Mucosa of stomach (tissue), 1 donor: ENCODE data around the gene TAB2.

Experiments
- H3K27me3 ChIP-seq: one replicate; pipeline ENCODE4 v1.7.0; 2013; ENCODE audit warnings: mild to moderate bottlenecking, low read length; ENCODE audit not compliant: control insufficient read depth, insufficient read depth
- H3K36me3 ChIP-seq: one replicate; pipeline ENCODE4 v1.7.0; 2013; ENCODE audit warnings: low read length; ENCODE audit not compliant: control insufficient read depth, insufficient read depth
- H3K4me1 ChIP-seq: one replicate; pipeline ENCODE4 v1.7.0; 2013; ENCODE audit warnings: mild to moderate bottlenecking, low read length; ENCODE audit not compliant: control insufficient read depth, insufficient read depth
- H3K4me3 ChIP-seq: one replicate; pipeline ENCODE4 v1.7.0; 2013; ENCODE audit warnings: low read length
- H3K9ac ChIP-seq: one replicate; pipeline ENCODE4 v1.7.0; 2013; ENCODE audit warnings: mild to moderate bottlenecking, low read length, moderate library complexity
- H3K9me3 ChIP-seq: one replicate; pipeline ENCODE4 v1.7.0; 2013; ENCODE audit warnings: mild to moderate bottlenecking, low read length, moderate library complexity; ENCODE audit not compliant: control insufficient read depth
- donor health status: Pancreatic carcinoma.

Gene TAB2

GRCh38 chr6:149317644-149318571 lies at the start of gene TAB2:
Gene TAB2 (plus strand): TSS chr6:149317712. CDS start chr6:149369998, 52,286 bp downstream.
- Histone ChIP-seq H3K9ac (peak within 1 kb of the TSS; percentile 78), H3K9me3 (no peaks in the 10 kb centered on the region), H3K27me3 (peaks cover 5% of the 10 kb centered on the region), H3K36me3 (no peaks in the 10 kb centered on the region), H3K4me1 (no peaks in the 10 kb centered on the region), H3K4me3 (peak within 1 kb of the TSS; percentile 43)

GRCh38 chr6:149268146-149268545 lies 49.4 kb upstream of the TAB2 start:
- Histone ChIP-seq H3K4me3 (no peak overlapping the region), H3K27me3 (no peaks in the 10 kb centered on the region), H3K4me1 (no peaks in the 10 kb centered on the region), H3K9me3 (no peaks in the 10 kb centered on the region), H3K9ac (no peak overlapping the region), H3K36me3 (no peaks in the 10 kb centered on the region)

DNA sequence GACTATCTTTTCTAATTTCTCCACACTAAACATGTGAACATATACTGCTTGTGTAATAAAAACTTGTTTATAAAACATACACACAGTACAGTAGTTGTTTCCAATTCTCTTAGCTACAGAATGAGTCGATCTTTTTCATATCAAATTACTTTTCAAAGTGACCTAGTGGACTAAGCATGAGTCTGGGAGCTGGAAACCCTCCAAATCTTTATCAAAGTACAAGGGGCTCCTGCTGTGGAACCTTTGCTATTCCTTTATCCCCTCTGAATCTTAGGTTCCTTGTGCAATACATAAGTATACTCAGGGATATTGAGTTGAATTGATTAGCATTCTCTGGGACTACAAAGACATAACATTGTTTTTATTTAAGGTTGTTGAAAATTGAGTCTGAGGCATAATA lies 48.7 kb upstream of the TAB2 start:
- Histone ChIP-seq H3K9me3 (no peaks in the 10 kb centered on the region), H3K36me3 (no peaks in the 10 kb centered on the region), H3K9ac (no peak overlapping the region), H3K27me3 (no peaks in the 10 kb centered on the region), H3K4me3 (no peak overlapping the region), H3K4me1 (no peaks in the 10 kb centered on the region)

- Histone ChIP-seq H3K36me3 (no peaks in the 10 kb centered on the region), H3K9me3 (no peaks in the 10 kb centered on the region), H3K4me1 (no peaks in the 10 kb centered on the region), H3K4me3 (no peak overlapping the region), H3K27me3 (no peaks in the 10 kb centered on the region), H3K9ac (no peak overlapping the region)
These were observed 46.9 kb upstream of the TAB2 start for GRCh38 chr6:149270616-149271015.

DNA sequence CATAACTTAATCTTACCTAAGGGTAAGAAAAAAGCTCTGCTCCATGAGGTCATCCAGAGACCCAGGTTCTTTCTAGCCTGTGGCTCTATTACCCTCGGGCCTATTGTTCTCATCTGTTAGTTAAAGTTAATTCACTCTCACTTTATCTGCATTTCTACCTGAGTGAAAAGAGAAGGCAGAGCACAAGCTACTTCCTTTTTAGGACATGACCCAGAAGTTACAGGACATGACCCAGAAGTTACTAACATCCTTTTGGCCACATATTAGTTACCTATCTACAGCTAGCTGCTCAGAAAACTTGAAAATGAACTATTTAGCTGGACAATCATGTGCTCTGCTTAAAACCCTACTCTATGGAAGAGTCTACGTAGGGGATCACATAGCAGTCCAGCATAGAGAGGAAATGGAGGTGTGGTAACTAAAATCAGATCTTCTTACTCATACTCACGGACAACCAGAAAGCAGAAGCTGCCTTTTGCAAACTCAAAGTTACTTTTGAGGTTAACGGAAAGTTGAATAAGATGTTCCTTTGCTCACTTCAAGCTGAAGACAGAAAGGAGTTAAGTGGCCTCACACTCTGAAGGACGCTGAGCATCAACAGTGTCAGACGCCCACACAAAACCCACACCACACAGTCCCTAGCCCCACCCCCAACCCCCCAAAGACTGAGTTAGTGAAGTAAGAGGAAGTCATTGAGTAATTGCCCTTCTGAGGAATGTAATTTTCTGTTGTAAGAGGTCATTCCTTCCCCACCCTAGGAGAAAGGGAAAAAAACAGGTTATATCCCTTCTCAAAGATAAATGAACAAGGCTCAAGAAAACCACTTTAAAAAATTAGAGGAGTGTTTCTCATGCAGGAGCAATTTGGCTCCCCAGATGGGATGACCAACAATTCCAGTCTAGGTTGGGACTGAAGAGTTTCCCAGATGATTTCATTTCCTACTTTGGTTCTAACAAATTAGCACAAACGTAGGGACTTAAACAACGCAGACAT lies 45.9 kb upstream of the TAB2 start:
- H3K36me3 ChIP-seq = no peaks in the 10 kb centered on the region
- no peak overlapping the region for H3K4me3 ChIP-seq
- H3K4me1 ChIP-seq = no peaks in the 10 kb centered on the region
- no peaks in the 10 kb centered on the region for H3K9me3 ChIP-seq
- no peaks in the 10 kb centered on the region for H3K27me3 ChIP-seq
- H3K9ac ChIP-seq = no peak overlapping the region

DNA sequence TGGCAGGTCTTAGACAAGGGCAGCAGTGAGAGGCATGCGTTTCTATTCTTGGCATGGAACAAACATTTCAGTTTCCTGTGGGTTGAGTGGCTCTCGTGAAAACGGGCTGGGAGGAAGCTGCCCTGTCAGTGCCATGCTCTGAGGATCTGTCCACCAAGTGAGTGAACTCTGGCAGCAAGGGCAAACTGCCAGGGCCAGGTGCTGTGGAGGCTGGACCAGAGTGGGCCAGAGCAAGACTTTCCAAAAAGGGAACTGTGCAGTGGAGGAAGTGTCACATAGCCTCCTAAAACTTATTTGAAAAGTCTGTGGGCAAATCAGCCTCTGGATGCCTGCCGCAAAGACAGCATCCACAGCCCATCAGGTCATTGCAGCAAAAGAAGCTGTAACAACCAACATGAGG lies 44.2 kb upstream of the TAB2 start:
- H3K27me3 ChIP-seq = no peaks in the 10 kb centered on the region
- H3K9ac ChIP-seq = no peak overlapping the region
- H3K9me3 ChIP-seq = no peaks in the 10 kb centered on the region
- no peaks in the 10 kb centered on the region for H3K4me1 ChIP-seq
- H3K4me3 ChIP-seq = no peak overlapping the region
- H3K36me3 ChIP-seq = no peaks in the 10 kb centered on the region

DNA sequence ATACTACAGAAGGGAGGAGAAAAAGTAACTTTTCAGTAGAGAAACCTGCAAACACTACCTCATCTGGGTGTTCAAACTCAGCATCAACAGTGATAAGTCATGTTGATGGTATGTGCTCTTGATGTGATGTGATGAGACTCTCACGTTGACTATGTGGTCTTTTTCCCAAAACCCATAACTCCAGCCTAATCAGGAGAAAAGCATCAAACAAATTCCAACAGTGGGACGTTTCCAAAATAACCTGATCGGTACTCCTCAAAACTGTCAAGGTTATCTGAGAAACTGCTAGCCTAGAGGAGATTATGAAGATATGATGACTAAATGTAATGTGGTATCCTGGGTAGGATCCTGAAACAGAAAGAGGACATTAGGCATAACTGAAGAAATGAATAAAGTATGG lies 41.9 kb upstream of the TAB2 start:
- H3K4me1 ChIP-seq = no peaks in the 10 kb centered on the region
- no peaks in the 10 kb centered on the region for H3K27me3 ChIP-seq
- no peaks in the 10 kb centered on the region for H3K36me3 ChIP-seq
- H3K4me3 ChIP-seq = no peak overlapping the region
- H3K9me3 ChIP-seq = no peaks in the 10 kb centered on the region
- H3K9ac ChIP-seq = no peak overlapping the region

GRCh38 chr6:149277621-149278020 lies 39.9 kb upstream of the TAB2 start:
- no peaks in the 10 kb centered on the region for H3K9me3 ChIP-seq
- H3K9ac ChIP-seq = no peak overlapping the region
- no peaks in the 10 kb centered on the region for H3K4me1 ChIP-seq
- H3K27me3 ChIP-seq = no peaks in the 10 kb centered on the region
- no peaks in the 10 kb centered on the region for H3K36me3 ChIP-seq
- H3K4me3 ChIP-seq = no peak overlapping the region

DNA sequence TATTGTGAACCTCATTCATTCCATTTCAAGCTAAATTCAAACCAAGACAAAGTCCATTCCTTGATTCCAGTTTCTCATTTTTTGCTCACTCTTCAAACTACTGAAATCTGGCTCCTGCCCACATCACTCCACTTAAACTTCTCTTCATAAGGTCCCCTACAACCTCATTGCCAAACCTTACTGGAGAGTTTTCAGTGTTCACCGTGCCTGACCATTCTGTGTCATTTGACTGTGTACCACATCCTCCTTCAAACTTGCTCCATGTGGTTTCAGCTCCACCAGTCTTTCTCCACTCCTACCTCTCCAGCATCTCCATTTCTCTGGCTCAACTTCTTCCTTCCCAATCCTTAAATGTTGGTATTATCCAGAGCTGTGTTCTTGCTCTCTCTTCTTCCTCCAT lies 38.5 kb upstream of the TAB2 start:
- Histone ChIP-seq H3K9ac (no peak overlapping the region), H3K36me3 (no peaks in the 10 kb centered on the region), H3K27me3 (no peaks in the 10 kb centered on the region), H3K9me3 (no peaks in the 10 kb centered on the region), H3K4me1 (no peaks in the 10 kb centered on the region), H3K4me3 (no peak overlapping the region)

- H3K36me3 ChIP-seq = no peaks in the 10 kb centered on the region
- H3K27me3 ChIP-seq = no peaks in the 10 kb centered on the region
- no peaks in the 10 kb centered on the region for H3K9me3 ChIP-seq
- H3K4me3 ChIP-seq = no peak overlapping the region
- no peaks in the 10 kb centered on the region for H3K4me1 ChIP-seq
- H3K9ac ChIP-seq = no peak overlapping the region
These were observed 32.6 kb upstream of the TAB2 start for GRCh38 chr6:149284904-149285303.

GRCh38 chr6:149285626-149286025 lies 31.9 kb upstream of the TAB2 start:
- no peaks in the 10 kb centered on the region for H3K9me3 ChIP-seq

GRCh38 chr6:149286905-149287304 lies 30.6 kb upstream of the TAB2 start:
- Histone ChIP-seq H3K36me3 (no peaks in the 10 kb centered on the region), H3K9me3 (no peaks in the 10 kb centered on the region), H3K4me3 (no peak overlapping the region), H3K9ac (no peak overlapping the region), H3K27me3 (no peaks in the 10 kb centered on the region), H3K4me1 (no peaks in the 10 kb centered on the region)

More at GRCh38 chr6:149285626-149286025, 31.9 kb upstream of the TAB2 start:
- no peak overlapping the region for H3K9ac ChIP-seq
- H3K27me3 ChIP-seq = no peaks in the 10 kb centered on the region
- no peaks in the 10 kb centered on the region for H3K4me1 ChIP-seq
- H3K36me3 ChIP-seq = no peaks in the 10 kb centered on the region
- no peak overlapping the region for H3K4me3 ChIP-seq
